Karpas-422 (cell line): ENCODE measurements around the gene CEBPA. TPM values are rescaled to one million over a fixed set of nuclear protein-coding genes. Genes with fewer than 3 reads are reported as not detected.

Experiments
- DNase-seq: peaks from one replicate; pipeline ENCODE4 v3.0.0-alpha.2; 2015
- H2AFZ ChIP-seq: fragments of 200-600 bp; sonication (generic); 2 replicates; pipeline ENCODE4 v1.6.1; 2014; ENCODE audit warnings: antibody characterized with exemption, low read length, mixed read lengths
- H3K27ac ChIP-seq: fragments of 200-600 bp; sonication (generic); 2 replicates; pipeline ENCODE4 v1.5.1; 2014; ENCODE audit warnings: mild to moderate bottlenecking, low read length, moderate library complexity
- H3K27me3 ChIP-seq: fragments of 200-600 bp; sonication (generic); 2 replicates; pipeline ENCODE4 v1.6.1; 2014; ENCODE audit warnings: low read length, mixed read lengths
- H3K36me3 ChIP-seq: fragments of 200-600 bp; sonication (generic); 2 replicates; pipeline ENCODE4 v1.6.1; 2014; ENCODE audit warnings: low read length, mixed read lengths; ENCODE audit not compliant: insufficient read depth
- H3K4me1 ChIP-seq: fragments of 200-600 bp; sonication (generic); 2 replicates; pipeline ENCODE4 v1.6.1; 2014; ENCODE audit warnings: mild to moderate bottlenecking, low read length, mixed read lengths
- H3K4me2 ChIP-seq: fragments of 200-600 bp; sonication (generic); 2 replicates; pipeline ENCODE4 v1.6.1; 2014; ENCODE audit warnings: low read length, low read depth, mild to moderate bottlenecking; ENCODE audit not compliant: poor library complexity, severe bottlenecking
- H3K4me3 ChIP-seq: fragments of 200-600 bp; sonication (generic); 2 replicates; pipeline ENCODE4 v1.5.1; 2014; ENCODE audit warnings: mild to moderate bottlenecking, antibody characterized with exemption, low read length, mixed read lengths
- H3K79me2 ChIP-seq: fragments of 200-600 bp; sonication (generic); 2 replicates; pipeline ENCODE4 v1.6.1; 2014; ENCODE audit warnings: mild to moderate bottlenecking, low read length, mixed read lengths
- H3K9ac ChIP-seq: fragments of 200-600 bp; sonication (generic); 2 replicates; pipeline ENCODE4 v1.6.0; 2014; ENCODE audit warnings: low read length
- H3K9me2 ChIP-seq: fragments of 200-600 bp; sonication (generic), shearing (Covaris generic); replicated peaks from 2 replicates; pipeline ENCODE4 v1.6.0; 2014; ENCODE audit warnings: mild to moderate bottlenecking, low read length, moderate library complexity; ENCODE audit not compliant: insufficient read depth
- H3K9me3 ChIP-seq: fragments of 300-700, 200-600 bp; sonication (generic); 2 replicates; pipeline ENCODE4 v1.6.1; 2014; ENCODE audit warnings: low read length, mixed read lengths
- H4K20me1 ChIP-seq: fragments of 200-600 bp; sonication (generic); 2 replicates; pipeline ENCODE4 v1.6.1; 2014; ENCODE audit warnings: mild to moderate bottlenecking, antibody characterized with exemption, low read length, low read depth; ENCODE audit not compliant: insufficient read depth
- total RNA-seq: library from RNA; depleted of rRNA; stranded (reverse); fragments of >200 nt; shearing (Covaris generic); gene quantifications from 2 replicates; pipeline ENCODE4 v1.2.3, GENCODE V29; 2014; ENCODE audit warnings: low replicate concordance; rRNA removed

CEBPA gene
- total RNA-seq, 1 experiment from 2014 or later = not detected

DNA sequence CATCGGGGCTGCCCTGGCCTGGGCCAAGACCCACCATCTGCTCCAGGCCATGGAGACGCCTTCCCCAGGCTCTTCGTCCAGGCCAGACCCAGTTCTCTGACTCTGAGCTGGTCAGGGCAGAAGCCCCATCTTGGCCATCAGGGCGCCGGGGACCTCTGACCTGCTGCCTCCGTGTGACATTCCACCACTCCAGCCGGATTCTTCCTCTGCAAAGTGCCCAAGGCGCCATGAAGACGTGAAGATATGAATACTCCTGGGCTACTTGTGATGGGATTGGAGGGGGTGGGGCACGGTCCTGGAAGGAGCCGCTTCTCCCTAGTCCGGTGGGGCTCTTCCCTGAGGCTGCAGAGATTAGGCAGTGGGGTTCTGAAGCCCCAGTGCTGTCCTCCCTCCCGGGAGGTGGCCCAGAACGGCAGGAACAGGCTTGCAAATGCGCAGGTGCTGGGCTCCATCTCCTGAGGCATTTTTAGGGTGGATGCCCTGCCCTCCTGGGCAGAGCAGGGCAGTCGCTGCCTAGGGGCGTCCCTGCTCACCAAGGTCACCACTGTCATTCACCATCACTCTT is 50.7 kb downstream of the CEBPA start:
- Histone ChIP-seq H3K36me3 (no peaks in the 10 kb centered on the region), H3K9me3 (peaks cover 6% of the 10 kb centered on the region), H3K4me3 (no peak overlapping the region), H3K9ac (no peak overlapping the region), H3K9me2 (no peaks in the 10 kb centered on the region), H3K79me2 (no peaks in the 10 kb centered on the region), H3K4me1 (no peaks in the 10 kb centered on the region), H3K4me2 (no peak overlapping the region), H3K27me3 (no peaks in the 10 kb centered on the region), H2AFZ (no peak overlapping the region), H4K20me1 (no peaks in the 10 kb centered on the region), H3K27ac (no peak overlapping the region)
- no peak for DNase-seq

DNA sequence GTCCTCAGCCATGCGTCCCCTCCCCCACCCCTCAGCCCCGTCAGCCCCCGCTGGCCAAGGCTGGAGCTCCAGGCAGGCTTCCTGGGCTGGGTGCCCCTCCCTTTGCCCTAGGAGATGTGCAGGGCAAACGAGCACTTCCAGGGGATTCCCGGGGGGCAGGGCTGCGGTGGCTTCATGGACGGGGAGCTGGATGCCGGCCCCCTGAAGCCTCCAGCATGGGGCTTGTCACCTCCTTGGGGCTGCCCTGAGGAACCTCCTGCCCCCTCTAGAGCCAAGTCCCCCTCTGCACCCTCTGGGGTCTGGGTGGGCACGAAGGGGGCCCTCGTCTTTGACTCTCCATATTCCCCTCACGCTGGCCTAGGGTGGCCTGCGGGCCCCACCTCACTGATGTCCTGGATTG is 51.3 kb downstream of the CEBPA start:
- no peaks in the 10 kb centered on the region for H4K20me1 ChIP-seq
- no peaks in the 10 kb centered on the region for H3K9me2 ChIP-seq
- H3K4me3 ChIP-seq = no peak overlapping the region
- H3K4me1 ChIP-seq = no peaks in the 10 kb centered on the region
- H3K79me2 ChIP-seq = no peaks in the 10 kb centered on the region
- H3K27me3 ChIP-seq = no peaks in the 10 kb centered on the region
- no peak overlapping the region for H2AFZ ChIP-seq
- no peak overlapping the region for H3K27ac ChIP-seq
- H3K9me3 ChIP-seq = peaks cover 9% of the 10 kb centered on the region
- H3K4me2 ChIP-seq = no peak overlapping the region
- no peak overlapping the region for H3K9ac ChIP-seq
- H3K36me3 ChIP-seq = no peaks in the 10 kb centered on the region
- DNase-seq = no peak

DNA sequence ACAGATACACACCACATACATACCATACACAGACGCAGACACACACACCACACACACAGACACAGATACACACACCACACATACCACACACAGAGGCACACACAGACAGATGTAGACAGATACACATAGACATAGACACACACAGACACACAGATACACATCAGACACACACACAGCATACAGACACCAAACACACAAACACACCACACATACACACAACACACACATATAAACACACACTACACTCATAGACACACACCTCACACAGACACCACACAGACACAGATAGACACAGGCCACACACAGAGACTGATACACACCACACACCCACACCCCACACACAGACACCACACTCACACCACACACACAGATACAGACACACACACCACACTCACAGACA is 51.8 kb downstream of the CEBPA start:
- H3K9me2 ChIP-seq = no peaks in the 10 kb centered on the region
- no peak overlapping the region for H2AFZ ChIP-seq
- no peak overlapping the region for H3K9ac ChIP-seq
- H3K4me2 ChIP-seq = no peak overlapping the region
- no peak for DNase-seq
- H3K4me3 ChIP-seq = no peak overlapping the region
- H3K4me1 ChIP-seq = no peaks in the 10 kb centered on the region
- no peaks in the 10 kb centered on the region for H3K79me2 ChIP-seq
- no peaks in the 10 kb centered on the region for H4K20me1 ChIP-seq
- H3K27me3 ChIP-seq = no peaks in the 10 kb centered on the region
- no peak overlapping the region for H3K27ac ChIP-seq
- H3K9me3 ChIP-seq = peaks cover 13% of the 10 kb centered on the region
- H3K36me3 ChIP-seq = no peaks in the 10 kb centered on the region

Other genes starting within 250 kb of the CEBPA start
- gene RHPN2, start 237.6 kb downstream of the CEBPA start, total RNA-seq = 2.8 and 4.3 TPM in 2 replicates
- 2.9 and 3.4 TPM in 2 replicates for gene GPATCH1, start 221.4 kb downstream of the CEBPA start, total RNA-seq
- not detected in 2 replicates for gene WDR88, start 170.4 kb downstream of the CEBPA start, total RNA-seq
- not detected in 2 replicates for gene LRP3, start 108.2 kb downstream of the CEBPA start, total RNA-seq
- gene SLC7A10, start 76.7 kb downstream of the CEBPA start, total RNA-seq = not detected in 2 replicates
- 42.7 and 47.3 TPM in 2 replicates for gene CEBPG, start 71.2 kb upstream of the CEBPA start, total RNA-seq
- gene PEPD, start 219.3 kb upstream of the CEBPA start, total RNA-seq = 14.2 and 28.3 TPM in 2 replicates